NCI-H1092 (cell line): ENCODE results near the gene ST6GALNAC3.
"Not testable (repeated sequence)": the region's sequence is repeated elsewhere in the genome, so short reads cannot be mapped to it uniquely, and the experiment has no call there.

Source experiments
- DNase-seq: peaks from one replicate; lab custom pipeline; 2025; lab: John Stamatoyannopoulos, UW

ST6GALNAC3 gene

GRCh38 chr1:76291191-76291590, 216.6 kb downstream of the ST6GALNAC3 start:
- no peak for DNase-seq

GRCh38 chr1:76291737-76292136, 217.2 kb downstream of the ST6GALNAC3 start:
- DNase-seq = no peak

GRCh38 chr1:76292418-76293184, 218.1 kb downstream of the ST6GALNAC3 start:
- no peak for DNase-seq

- no peak for DNase-seq
These were observed 219.3 kb downstream of the ST6GALNAC3 start for GRCh38 chr1:76293831-76294230.

GRCh38 chr1:76294482-76295194, 220.1 kb downstream of the ST6GALNAC3 start:
- DNase-seq = no peak

GRCh38 chr1:76298399-76298798, 223.9 kb downstream of the ST6GALNAC3 start:
- no peak for DNase-seq

GRCh38 chr1:76299036-76299435, 224.5 kb downstream of the ST6GALNAC3 start:
- no peak for DNase-seq

- DNase-seq = no peak
These were observed 226.0 kb downstream of the ST6GALNAC3 start for GRCh38 chr1:76300556-76300955.

- DNase-seq = no peak
These were observed 228.3 kb downstream of the ST6GALNAC3 start for GRCh38 chr1:76302711-76303339.

GRCh38 chr1:76303340-76303717, 228.8 kb downstream of the ST6GALNAC3 start:
- no peak for DNase-seq

- no peak for DNase-seq
These were observed 238.8 kb downstream of the ST6GALNAC3 start for GRCh38 chr1:76313304-76313703.

GRCh38 chr1:76314730-76315129, 240.2 kb downstream of the ST6GALNAC3 start:
- DNase-seq = no peak

GRCh38 chr1:76317299-76317900, 242.9 kb downstream of the ST6GALNAC3 start:
- DNase-seq = no peak

GRCh38 chr1:76330991-76331603, 256.6 kb downstream of the ST6GALNAC3 start:
- peak; percentile 40 for DNase-seq

GRCh38 chr1:76335882-76336281, 261.3 kb downstream of the ST6GALNAC3 start:
- DNase-seq = no peak

GRCh38 chr1:76336931-76337371, 262.4 kb downstream of the ST6GALNAC3 start:
- DNase-seq = peak; percentile 83

GRCh38 chr1:76337542-76338219, 263.1 kb downstream of the ST6GALNAC3 start:
- DNase-seq = no peak

GRCh38 chr1:76340056-76340455, 265.5 kb downstream of the ST6GALNAC3 start:
- no peak for DNase-seq

- DNase-seq = not testable (repeated sequence)
These were observed 267.3 kb downstream of the ST6GALNAC3 start for GRCh38 chr1:76341816-76342215.

GRCh38 chr1:76343356-76343755, 268.8 kb downstream of the ST6GALNAC3 start:
- no peak for DNase-seq

- DNase-seq = no peak
These were observed 277.1 kb downstream of the ST6GALNAC3 start for GRCh38 chr1:76351655-76352054.
